T-helper 17 cell (primary cell): ENCODE data around the gene BCL2. TPM values are rescaled to one million over a fixed set of nuclear protein-coding genes. Genes with fewer than 3 reads are reported as not detected.

Source experiments
- ATAC-seq: fragments of 150-1000 bp; cut with Tn5 transposase; 2 replicates; pipeline ENCODE4 v1.10.0; 2021; ENCODE audit warnings: mild to moderate bottlenecking, moderate library complexity
- DNase-seq, 3 donors: peaks; one replicate each; pipeline versions ENCODE4 v3.0.0 to v3.0.0-alpha.2; 2020 to 2021
- H3K9me3 ChIP-seq: one replicate; pipeline ENCODE4 v1.7.0; 2013; ENCODE audit warnings: low read length, mild to moderate bottlenecking; ENCODE audit not compliant: control insufficient read depth, poor library complexity, severe bottlenecking
- H3K27ac Mint-ChIP-seq: one replicate; pipeline ENCODE4 v1.8.0; 2022; ENCODE audit warnings: mild to moderate bottlenecking, moderate library complexity, mixed read lengths
- H3K27me3 Mint-ChIP-seq: one replicate; pipeline ENCODE4 v1.8.0; 2022; ENCODE audit warnings: mixed read lengths
- H3K36me3 Mint-ChIP-seq: one replicate; pipeline ENCODE4 v1.8.0; 2022; ENCODE audit warnings: low read depth, mixed read lengths
- H3K4me1 Mint-ChIP-seq: one replicate; pipeline ENCODE4 v1.8.0; 2022; ENCODE audit warnings: mild to moderate bottlenecking, mixed read lengths
- H3K4me3 Mint-ChIP-seq: one replicate; pipeline ENCODE4 v1.8.0; 2022; ENCODE audit warnings: mild to moderate bottlenecking, moderate library complexity, mixed read lengths
- total RNA-seq, 4 donors: library from RNA in 2 of 4; stranded (reverse) in 2 of 4; gene quantifications; one replicate each; pipeline ENCODE4 v1.2.3 and lab custom pipeline; 2022 to 2026

Gene BCL2
- total RNA-seq, 2 donors from 2014 or later = 134 to 136 TPM

DNA sequence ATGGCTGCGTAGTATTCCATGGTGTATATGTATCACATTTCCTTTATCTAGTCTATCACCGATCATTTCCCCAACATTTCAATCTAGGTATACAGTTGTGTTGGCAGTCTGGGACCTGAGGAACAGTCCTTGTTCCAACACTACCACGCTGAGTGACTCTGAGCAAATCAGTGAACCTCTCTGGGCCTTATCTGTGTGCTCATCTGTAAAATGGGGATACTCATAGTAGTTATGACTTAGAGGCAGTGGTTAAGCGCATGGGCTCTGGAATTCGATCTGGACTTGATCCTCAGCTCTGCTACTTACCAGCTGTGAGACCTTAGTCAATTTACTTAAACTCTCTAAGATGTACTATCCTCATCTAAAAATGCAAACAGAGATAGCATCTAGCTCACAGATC is 85.1 kb downstream of the BCL2 start:
- H3K9me3 ChIP-seq = peaks cover 2% of the 10 kb centered on the region
- Mint-ChIP-seq H3K4me3 (peak overlapping the region; percentile 55), H3K36me3 (peaks cover 2% of the 10 kb centered on the region), H3K4me1 (peaks cover 42% of the 10 kb centered on the region), H3K27me3 (no peaks in the 10 kb centered on the region), H3K27ac (peak overlapping the region; percentile 98)
- ATAC-seq (no peak), DNase-seq (no peak)

DNA sequence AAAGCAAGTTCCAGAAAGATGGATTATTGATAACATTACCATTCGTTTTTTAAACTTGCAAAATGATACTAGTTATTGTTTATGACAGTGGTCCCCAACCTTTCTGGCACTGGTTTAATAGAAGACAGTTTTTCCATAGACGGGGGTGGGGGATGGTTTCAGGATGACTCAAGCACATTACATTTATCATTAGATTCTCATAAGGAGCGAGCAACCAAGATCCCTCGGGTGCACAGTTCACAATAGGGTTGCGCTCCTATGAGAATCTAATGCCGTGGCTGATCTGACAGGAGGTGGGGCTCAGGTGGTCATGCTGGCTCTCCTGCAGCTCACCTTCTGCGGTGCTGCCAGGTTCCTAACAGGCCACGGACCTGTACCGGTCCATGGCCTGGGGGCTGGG is 86.2 kb downstream of the BCL2 start:
- no peaks in the 10 kb centered on the region for H3K27me3 Mint-ChIP-seq
- H3K36me3 Mint-ChIP-seq = peaks cover 2% of the 10 kb centered on the region
- peaks cover 47% of the 10 kb centered on the region for H3K4me1 Mint-ChIP-seq
- peak overlapping the region; percentile 68 for H3K4me3 Mint-ChIP-seq
- peaks cover 2% of the 10 kb centered on the region for H3K9me3 ChIP-seq
- DNase-seq = no peak
- peak; percentile 46 for ATAC-seq
- peak overlapping the region; percentile 98 for H3K27ac Mint-ChIP-seq

DNA sequence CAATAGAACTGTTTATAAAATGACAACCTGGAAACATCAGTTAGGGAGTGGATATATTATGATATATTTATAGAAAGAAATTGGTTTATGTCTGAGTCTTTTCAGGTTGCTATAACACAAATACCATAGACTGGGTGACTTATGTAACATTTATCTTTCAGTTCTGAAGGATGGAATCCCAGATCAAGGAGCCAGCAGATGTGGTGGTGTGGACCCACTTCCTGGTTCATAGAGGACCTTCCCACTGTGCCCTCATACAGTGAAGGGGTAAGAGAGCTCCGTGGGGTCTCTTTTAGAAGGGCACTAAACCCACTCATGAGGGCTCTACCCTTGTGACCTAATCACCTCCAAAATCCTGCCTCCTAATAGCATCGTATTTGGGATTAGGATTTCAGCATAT is 86.7 kb downstream of the BCL2 start:
- Mint-ChIP-seq H3K4me3 (peak overlapping the region; percentile 68), H3K27ac (peak overlapping the region; percentile 98), H3K27me3 (no peaks in the 10 kb centered on the region), H3K4me1 (peaks cover 51% of the 10 kb centered on the region), H3K36me3 (peaks cover 2% of the 10 kb centered on the region)
- H3K9me3 ChIP-seq = peaks cover 2% of the 10 kb centered on the region
- ATAC-seq (peak; percentile 39), DNase-seq (no peak)

DNA sequence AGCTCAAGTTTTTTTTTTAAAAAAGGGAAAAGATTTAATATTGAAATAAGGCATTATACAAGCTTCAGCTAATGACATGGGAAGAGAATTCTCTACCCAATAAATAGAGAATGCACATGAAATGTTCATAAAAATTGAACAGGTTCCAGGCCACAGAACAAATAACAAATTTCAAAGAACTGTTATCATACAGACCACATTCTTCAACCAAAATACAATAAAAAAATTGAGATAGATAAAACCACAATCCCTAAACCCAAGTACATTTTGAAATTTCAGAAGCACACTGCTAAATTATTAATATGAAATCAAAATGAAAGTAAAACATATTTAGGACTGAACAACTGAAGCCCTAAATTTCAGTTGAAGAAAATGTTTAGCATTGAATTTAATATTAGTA is 89.6 kb downstream of the BCL2 start:
- no peaks in the 10 kb centered on the region for H3K9me3 ChIP-seq
- Mint-ChIP-seq H3K36me3 (peaks cover 5% of the 10 kb centered on the region), H3K27ac (peak overlapping the region; percentile 98), H3K4me1 (peaks cover 59% of the 10 kb centered on the region), H3K4me3 (peak overlapping the region; percentile 74), H3K27me3 (no peaks in the 10 kb centered on the region)
- no peak for ATAC-seq
- DNase-seq = no peak

GRCh38 chr18:63225434-63225833 is 94.1 kb downstream of the BCL2 start:
- Mint-ChIP-seq H3K4me1 (peaks cover 65% of the 10 kb centered on the region), H3K27ac (peak overlapping the region; percentile 98), H3K4me3 (peak overlapping the region; percentile 64), H3K36me3 (peaks cover 12% of the 10 kb centered on the region), H3K27me3 (no peaks in the 10 kb centered on the region)
- no peak for ATAC-seq
- no peaks in the 10 kb centered on the region for H3K9me3 ChIP-seq
- no peak for DNase-seq

GRCh38 chr18:63224630-63225029 is 94.9 kb downstream of the BCL2 start:
- H3K9me3 ChIP-seq = no peaks in the 10 kb centered on the region
- no peaks in the 10 kb centered on the region for H3K27me3 Mint-ChIP-seq
- H3K4me3 Mint-ChIP-seq = peak overlapping the region; percentile 75
- ATAC-seq = peak; percentile 89
- no peak for DNase-seq
- H3K4me1 Mint-ChIP-seq = peaks cover 61% of the 10 kb centered on the region
- H3K36me3 Mint-ChIP-seq = peaks cover 17% of the 10 kb centered on the region
- H3K27ac Mint-ChIP-seq = peak overlapping the region; percentile 98

- Mint-ChIP-seq H3K4me1 (peaks cover 61% of the 10 kb centered on the region), H3K4me3 (peak overlapping the region; percentile 75), H3K36me3 (peaks cover 18% of the 10 kb centered on the region), H3K27me3 (no peaks in the 10 kb centered on the region), H3K27ac (peak overlapping the region; percentile 98)
- ATAC-seq = no peak
- no peaks in the 10 kb centered on the region for H3K9me3 ChIP-seq
- DNase-seq = no peak
Observed at GRCh38 chr18:63223837-63224236, 95.7 kb downstream of the BCL2 start.

- Mint-ChIP-seq H3K27ac (peak overlapping the region; percentile 90), H3K4me1 (peaks cover 72% of the 10 kb centered on the region), H3K27me3 (no peaks in the 10 kb centered on the region), H3K36me3 (peaks cover 20% of the 10 kb centered on the region), H3K4me3 (no peak overlapping the region)
- DNase-seq (no peak), ATAC-seq (no peak)
- no peaks in the 10 kb centered on the region for H3K9me3 ChIP-seq
Observed at GRCh38 chr18:63220903-63221302, 98.7 kb downstream of the BCL2 start.

DNA sequence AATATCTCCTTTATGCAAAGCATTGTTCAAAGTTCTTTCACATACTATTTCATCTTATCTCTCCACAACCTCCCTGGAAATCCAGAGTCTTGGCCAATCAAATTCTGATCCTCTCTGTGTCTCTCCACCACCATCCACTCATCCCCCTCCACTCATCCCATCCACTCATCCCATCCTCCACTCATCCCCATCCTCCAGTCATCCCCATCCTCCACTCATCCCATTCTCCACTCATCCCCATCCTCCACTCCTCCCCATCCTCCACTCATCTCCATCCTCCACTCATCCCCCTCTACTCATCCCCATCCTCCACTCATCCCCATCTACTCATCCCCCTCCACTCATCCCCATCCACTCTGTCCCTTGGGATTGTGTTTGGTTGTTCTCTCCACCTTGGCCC is 101.1 kb downstream of the BCL2 start:
- no peaks in the 10 kb centered on the region for H3K9me3 ChIP-seq
- ATAC-seq (no peak), DNase-seq (no peak)
- H3K4me1 Mint-ChIP-seq = peaks cover 66% of the 10 kb centered on the region
- peak overlapping the region; percentile 99 for H3K27ac Mint-ChIP-seq
- H3K4me3 Mint-ChIP-seq = peak overlapping the region; percentile 46
- peaks cover 17% of the 10 kb centered on the region for H3K36me3 Mint-ChIP-seq
- H3K27me3 Mint-ChIP-seq = no peaks in the 10 kb centered on the region

- no peaks in the 10 kb centered on the region for H3K9me3 ChIP-seq
- no peaks in the 10 kb centered on the region for H3K27me3 Mint-ChIP-seq
- peaks cover 68% of the 10 kb centered on the region for H3K4me1 Mint-ChIP-seq
- peaks cover 17% of the 10 kb centered on the region for H3K36me3 Mint-ChIP-seq
- peak overlapping the region; percentile 83 for H3K4me3 Mint-ChIP-seq
- H3K27ac Mint-ChIP-seq = peak overlapping the region; percentile 99
- DNase-seq = no peak
- ATAC-seq = peak; percentile 69
Observed at GRCh38 chr18:63216516-63217311, 102.9 kb downstream of the BCL2 start.

GRCh38 chr18:63213936-63214671 is 105.5 kb downstream of the BCL2 start:
- Mint-ChIP-seq H3K27me3 (no peaks in the 10 kb centered on the region), H3K36me3 (peaks cover 22% of the 10 kb centered on the region), H3K4me3 (peak overlapping the region; percentile 88), H3K4me1 (peaks cover 70% of the 10 kb centered on the region), H3K27ac (peak overlapping the region; percentile 99)
- ATAC-seq = no peak
- no peak for DNase-seq
- no peaks in the 10 kb centered on the region for H3K9me3 ChIP-seq

- Mint-ChIP-seq H3K36me3 (peaks cover 18% of the 10 kb centered on the region), H3K4me1 (peaks cover 69% of the 10 kb centered on the region)
- DNase-seq = no peak
Observed at GRCh38 chr18:63213331-63213900, 106.2 kb downstream of the BCL2 start.

GRCh38 chr18:63210521-63210920 is 109.0 kb downstream of the BCL2 start:
- peaks cover 26% of the 10 kb centered on the region for H3K36me3 Mint-ChIP-seq

More at GRCh38 chr18:63213331-63213900, 106.2 kb downstream of the BCL2 start:
- H3K9me3 ChIP-seq = no peaks in the 10 kb centered on the region
- peak overlapping the region; percentile 99 for H3K27ac Mint-ChIP-seq
- H3K27me3 Mint-ChIP-seq = no peaks in the 10 kb centered on the region
- H3K4me3 Mint-ChIP-seq = peak overlapping the region; percentile 88
- ATAC-seq = peak; percentile 69

More at GRCh38 chr18:63210521-63210920, 109.0 kb downstream of the BCL2 start:
- ATAC-seq = no peak
- H3K27me3 Mint-ChIP-seq = no peaks in the 10 kb centered on the region
- no peaks in the 10 kb centered on the region for H3K9me3 ChIP-seq
- no peak for DNase-seq
- peak overlapping the region; percentile 82 for H3K4me3 Mint-ChIP-seq
- peak overlapping the region; percentile 99 for H3K27ac Mint-ChIP-seq
- H3K4me1 Mint-ChIP-seq = peaks cover 69% of the 10 kb centered on the region
